Upper lobe of left lung (tissue), 6 donors: Measurements from ENCODE around the gene SF3A2. TPM values are rescaled to one million over a fixed set of nuclear protein-coding genes. Genes with fewer than 3 reads are reported as not detected.
A peak's percentile ranks its signal among the peaks of the same experiment; 100 is the strongest.

Experiments used
- ATAC-seq, 2 donors: fragments of 200-7000 bp; cut with Tn5 transposase; one replicate each; pipeline ENCODE4 v1.9.1; 2022; ENCODE audit warnings: mild to moderate bottlenecking in 2 of 2, moderate library complexity in 2 of 2; ENCODE audit not compliant: low FRiP score in 2 of 2
- DNase-seq, 2 donors: peaks; one replicate each; pipeline ENCODE4 v3.0.0-alpha.2; 2019 to 2020
- H3K27ac ChIP-seq, 4 donors: fragments of 200-600 bp; sonication (generic); one replicate each; pipeline ENCODE4 v1.5.1; 2016 to 2019
- H3K27me3 ChIP-seq, 4 donors: fragments of 200-600 bp; sonication (generic); one replicate each; pipeline ENCODE4 v1.5.1; 2017 to 2019
- H3K36me3 ChIP-seq, 4 donors: fragments of 200-600 bp; sonication (generic); one replicate each; pipeline ENCODE4 v1.5.1; 2016 to 2019
- H3K4me1 ChIP-seq, 4 donors: fragments of 200-600 bp; sonication (generic); one replicate each; pipeline ENCODE4 v1.5.1; 2018 to 2019
- H3K4me3 ChIP-seq, 4 donors: fragments of 200-600 bp; sonication (generic); one replicate each; pipeline ENCODE4 v1.5.1; 2017 to 2019; ENCODE audit warnings: mild to moderate bottlenecking in 2 of 4, moderate library complexity in 1 of 4
- H3K9me3 ChIP-seq, 4 donors: fragments of 200-600 bp; sonication (generic); one replicate each; pipeline ENCODE4 v1.5.1; 2018 to 2019
- CTCF ChIP-seq, 6 experiments: fragments of 450-650 bp in 4 of 6; fragments of 200-600 bp in 2 of 6; sonication (generic) in 2 of 6; IDR thresholded peaks; one replicate each; pipeline ENCODE4 v1.5.1; 2016 to 2019; ENCODE audit warnings: antibody characterized with exemption in 6 of 6
- EP300 ChIP-seq, 4 donors: sonication (generic); formaldehyde crosslinking; IDR thresholded peaks; one replicate each; pipeline ENCODE4 v1.5.1; 2017; ENCODE audit warnings: antibody characterized with exemption in 4 of 4, control low read depth in 2 of 4
- POLR2A ChIP-seq, 4 donors: fragments of 450-650 bp; IDR thresholded peaks; one replicate each; pipeline ENCODE4 v1.5.1; 2016 to 2017; ENCODE audit warnings: antibody characterized with exemption in 4 of 4, mild to moderate bottlenecking in 2 of 4
- POLR2AphosphoS5 ChIP-seq, 2 donors: sonication (generic); formaldehyde crosslinking; IDR thresholded peaks; one replicate each; pipeline ENCODE4 v1.5.1; 2017; ENCODE audit warnings: antibody characterized with exemption in 2 of 2
- WGBS, 2 donors: methylation state at CpG; one replicate each; pipeline ENCODE4 v1.1.5; 2017 to 2018; 5-methylcytosine and 5-hydroxymethylcytosine counted together
- total RNA-seq, 6 donors: library from RNA; depleted of rRNA in 4 of 6; stranded (reverse); fragments of >200 nt in 4 of 6; gene quantifications; one replicate each; pipeline versions ENCODE4 v1.1.0 to v1.2.1, GENCODE V29; 2016 to 2021
- donor health status: DM: no; HTN: no; CAD: no; lungs with moderate emphysema.
- donor health status: DM: no; HTN: yes; CAD: no; lungs with severe emphysema.

SF3A2 gene
- total RNA-seq, 6 donors from 2014 or later: 39.8 to 104 (median 70.7) TPM

- Histone ChIP-seq H3K9me3 (no peaks in the 10 kb centered on the region), H3K36me3 (peaks cover 9 to 24% (median 17%) of the 10 kb centered on the region in 4 donors), H3K4me3 (peak overlapping the region; percentile 55 to 99 (median 98)), H3K4me1 (peaks cover 46 to 65% (median 56%) of the 10 kb centered on the region in 4 donors), H3K27me3 (no peaks in the 10 kb centered on the region), H3K27ac (peak overlapping the region; percentile 99)
- ATAC-seq (no peak), DNase-seq (no peak)
- no peak for TF ChIP-seq POLR2AphosphoS5 (IDR thresholded peaks at IDR 0.05)
- no peak for TF ChIP-seq EP300 (IDR thresholded peaks at IDR 0.05)
- no peak for TF ChIP-seq POLR2A (IDR thresholded peaks at IDR 0.05)
- no peak for TF ChIP-seq CTCF (IDR thresholded peaks at IDR 0.05)
- 3 to 6% methylated on average over 5 to 13 of the region's 19 CpGs for WGBS, 2 donors
These were observed 32.2 kb downstream of the SF3A2 start for GRCh38 chr19:2268861-2269243.

- DNase-seq (peak; percentile 96 to 100), ATAC-seq (peak; percentile 91 to 94)
- Histone ChIP-seq H3K9me3 (no peaks in the 10 kb centered on the region), H3K36me3 (peaks cover 9 to 24% (median 17%) of the 10 kb centered on the region in 4 donors), H3K27ac (peak overlapping the region; percentile 99), H3K4me3 (peak overlapping the region; percentile 87 to 99 (median 98)), H3K27me3 (no peaks in the 10 kb centered on the region), H3K4me1 (peaks cover 52 to 71% (median 61%) of the 10 kb centered on the region in 4 donors)
- WGBS, 2 donors: 0 to 1% methylated on average over 32 to 76 of the region's 103 CpGs
- TF ChIP-seq POLR2A (IDR thresholded peaks at IDR 0.05): peak; percentile 98 to 100 (median 99)
- peak in 5 of 6 experiments; percentile 9 to 75 (median 65) for TF ChIP-seq CTCF (IDR thresholded peaks at IDR 0.05)
- TF ChIP-seq POLR2AphosphoS5 (IDR thresholded peaks at IDR 0.05): peak; percentile 99 to 100
- TF ChIP-seq EP300 (IDR thresholded peaks at IDR 0.05): peak in 1 of 4 donors; percentile 84
These were observed 32.9 kb downstream of the SF3A2 start for GRCh38 chr19:2269244-2270156.

DNA sequence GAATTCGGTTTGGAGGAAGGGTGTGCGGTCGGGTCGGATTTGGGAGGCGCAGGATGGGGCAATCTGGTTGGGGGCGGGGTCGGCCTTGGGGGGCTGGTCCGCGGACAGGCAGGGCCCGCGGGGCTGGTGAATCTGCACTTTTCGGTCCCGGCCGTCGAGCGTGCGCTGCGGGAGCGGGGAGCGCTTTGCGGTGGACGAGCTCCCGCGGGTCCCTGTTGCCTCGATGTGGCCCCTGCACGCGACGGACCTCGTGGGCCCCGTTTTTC, 33.5 kb downstream of the SF3A2 start:
- 0% methylated on average over 7 of the region's 30 CpGs; no CpG with 5 or more reads in 1 of the 2 donors for WGBS, 2 donors
- ATAC-seq: peak in 1 of 2 donors; percentile 50

DNA sequence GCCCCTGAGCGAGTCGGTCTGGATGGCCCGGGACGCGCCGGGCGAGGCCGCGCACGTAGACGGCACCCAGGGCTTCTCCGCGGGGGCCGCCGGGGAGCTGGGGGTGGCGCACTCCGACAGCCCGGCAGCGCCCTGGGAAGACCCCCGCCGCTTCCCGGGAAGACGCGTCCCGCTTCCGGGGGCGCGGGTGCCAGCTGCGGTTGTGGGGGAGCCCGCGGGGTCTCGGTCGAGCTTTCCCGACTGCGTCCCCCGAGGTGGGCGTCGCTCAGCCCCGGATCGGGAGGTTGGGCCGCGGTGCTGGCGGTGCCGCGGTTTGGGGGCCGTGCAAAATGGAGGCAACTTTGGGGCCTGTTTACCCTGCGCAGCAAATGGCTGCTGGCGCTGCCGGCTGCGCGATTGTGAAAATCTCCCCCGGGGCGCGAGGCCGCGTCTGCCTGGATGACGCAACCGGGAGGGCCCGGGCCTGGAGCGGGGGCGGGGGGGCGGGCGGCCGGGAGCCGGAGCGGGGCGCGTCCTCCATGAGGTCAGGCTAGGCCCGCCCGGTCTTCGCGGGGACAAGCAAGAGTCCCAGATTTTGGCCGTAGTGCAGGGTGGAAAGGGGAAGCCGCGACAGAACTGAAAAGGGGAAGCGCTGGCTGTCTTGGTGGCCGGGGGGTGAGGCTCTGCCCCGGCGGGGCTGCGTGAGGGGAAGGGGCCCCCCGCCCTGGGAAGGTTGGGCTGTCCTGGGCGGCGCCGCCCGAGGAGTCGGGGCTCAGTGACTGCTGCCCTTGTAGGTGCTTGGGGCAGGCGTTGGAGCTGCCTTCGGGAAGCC, 34.0 kb downstream of the SF3A2 start:
- H3K4me3 ChIP-seq: peak overlapping the region; percentile 87 to 99 (median 98)
- DNase-seq: peak; percentile 87 to 96
- peak; percentile 73 to 93 for TF ChIP-seq POLR2AphosphoS5 (IDR thresholded peaks at IDR 0.05)
- no peak for TF ChIP-seq CTCF (IDR thresholded peaks at IDR 0.05)
- TF ChIP-seq POLR2A (IDR thresholded peaks at IDR 0.05): peak; percentile 23 to 84 (median 51)
- TF ChIP-seq EP300 (IDR thresholded peaks at IDR 0.05): peak in 1 of 4 donors; percentile 36
- H3K36me3 ChIP-seq: peaks cover 9 to 24% (median 18%) of the 10 kb centered on the region in 4 donors
- WGBS, 2 donors: 0% methylated on average over 16 to 40 of the region's 88 CpGs
- peak; percentile 30 to 69 for ATAC-seq
- peaks cover 59 to 76% (median 67%) of the 10 kb centered on the region in 4 donors for H3K4me1 ChIP-seq
- no peaks in the 10 kb centered on the region for H3K9me3 ChIP-seq
- peak overlapping the region; percentile 99 for H3K27ac ChIP-seq
- H3K27me3 ChIP-seq: no peaks in the 10 kb centered on the region

More for the DNA sequence above, 33.5 kb downstream of the SF3A2 start:
- Histone ChIP-seq H3K27me3 (no peaks in the 10 kb centered on the region), H3K4me3 (peak overlapping the region; percentile 87 to 99 (median 98)), H3K4me1 (peaks cover 53 to 70% (median 62%) of the 10 kb centered on the region in 4 donors), H3K36me3 (peaks cover 9 to 24% (median 17%) of the 10 kb centered on the region in 4 donors), H3K27ac (peak overlapping the region; percentile 99), H3K9me3 (no peaks in the 10 kb centered on the region)
- DNase-seq: no peak
- TF ChIP-seq POLR2A (IDR thresholded peaks at IDR 0.05): no peak
- TF ChIP-seq CTCF (IDR thresholded peaks at IDR 0.05): peak in 1 of 6 experiments; percentile 3
